H1 (cell line): ENCODE results near the gene TC2N. TPM values are rescaled to one million over a fixed set of nuclear protein-coding genes. Genes with fewer than 3 reads are reported as not detected.

Experiments used
- CTCF ChIA-PET: fragments of 300-600 bp; sonication (Branson Sonifier 250); formaldehyde crosslinking; loops from one replicate; lab custom pipeline; 2021; ENCODE audit not compliant: partially characterized antibody; lab: Charles Lee
- POLR2A ChIA-PET: fragments of 300-600 bp; sonication (Branson Sonifier 250); formaldehyde crosslinking; loops from one replicate; lab custom pipeline; 2021; ENCODE audit warnings: inconsistent platforms; ENCODE audit not compliant: partially characterized antibody; lab: Charles Lee
- DNase-seq, 2 experiments: peaks; one replicate each; pipeline versions ENCODE4 v3.0.0 to v3.0.0-alpha.2; 2010 to 2022; ENCODE audit warnings: low spot score in 2 of 2, low read depth in 1 of 2, mixed read lengths in 1 of 2
- FAIRE-seq: peaks from 2 replicates; lab custom pipeline; 2011; peaks lifted over from hg19 to GRCh38; lab: Jason Lieb, UNC
- H2AFZ ChIP-seq: 2 replicates; pipeline ENCODE4 v1.8.1; 2012; ENCODE audit warnings: low read length, inconsistent platforms
- H2AK5ac ChIP-seq: 2 replicates; pipeline ENCODE4 v1.6.1; 2013; ENCODE audit warnings: low read depth, low read length
- H2BK120ac ChIP-seq: replicated peaks from 2 replicates; pipeline ENCODE3; 2013; ENCODE audit warnings: low read depth, low read length, inconsistent platforms
- H2BK12ac ChIP-seq: 2 replicates; pipeline ENCODE4 v1.6.1; 2013; ENCODE audit warnings: low read depth, low read length
- H2BK15ac ChIP-seq: 2 replicates; pipeline ENCODE4 v1.6.1; 2013; ENCODE audit warnings: low read length
- H2BK20ac ChIP-seq: 2 replicates; pipeline ENCODE4 v1.6.1; 2013; ENCODE audit warnings: low read length
- H2BK5ac ChIP-seq: 2 replicates; pipeline ENCODE4 v1.6.1; 2013; ENCODE audit warnings: low read depth, low read length
- H3K14ac ChIP-seq: 2 replicates; pipeline ENCODE4 v1.6.1; 2013; ENCODE audit warnings: inconsistent platforms; ENCODE audit not compliant: insufficient read length
- H3K18ac ChIP-seq: 2 replicates; pipeline ENCODE4 v1.6.1; 2013; ENCODE audit warnings: low read length; ENCODE audit errors: extremely low read depth
- H3K23ac ChIP-seq: 2 replicates; pipeline ENCODE4 v1.6.1; 2013; ENCODE audit warnings: inconsistent platforms; ENCODE audit not compliant: insufficient read length
- H3K23me2 ChIP-seq: 2 replicates; pipeline ENCODE4 v1.6.1; 2013; ENCODE audit warnings: low read depth, low read length
- H3K27ac ChIP-seq: 2 replicates; pipeline ENCODE4 v1.6.1; 2011; ENCODE audit warnings: low read depth, low read length, inconsistent platforms
- H3K27me3 ChIP-seq, 4 experiments: replicated peaks in 1 of 4; 1 replicate in 1 of 4; 2 replicates in 3 of 4; pipeline versions ENCODE4 v1.6.1 to v1.8.1; 2011 to 2013; ENCODE audit warnings: low read length in 3 of 4, mild to moderate bottlenecking in 3 of 4, inconsistent platforms in 2 of 4, mixed read lengths in 2 of 4, moderate library complexity in 1 of 4; ENCODE audit not compliant: control insufficient read depth in 3 of 4, insufficient read depth in 3 of 4; ENCODE audit errors: extremely low read depth in 1 of 4
- H3K36me3 ChIP-seq, 4 experiments: 2 replicates each; pipeline versions ENCODE4 v1.6.1 to v1.8.1; 2011 to 2013; ENCODE audit warnings: mild to moderate bottlenecking in 4 of 4, low read length in 3 of 4, moderate library complexity in 2 of 4, control low read depth in 1 of 4, inconsistent platforms in 1 of 4; ENCODE audit not compliant: insufficient read depth in 4 of 4, control insufficient read depth in 2 of 4
- H3K4ac ChIP-seq: replicated peaks from 2 replicates; pipeline ENCODE3; 2013; ENCODE audit warnings: low read length, low read depth, mixed read lengths, inconsistent platforms; ENCODE audit not compliant: insufficient read length
- H3K4me1 ChIP-seq, 4 experiments: replicated peaks in 1 of 4; 1 replicate in 1 of 4; 2 replicates in 3 of 4; pipeline versions ENCODE4 v1.6.1 to v1.8.1; 2011 to 2013; ENCODE audit warnings: low read length in 3 of 4, inconsistent platforms in 2 of 4, mixed read lengths in 1 of 4; ENCODE audit not compliant: insufficient read depth in 4 of 4, control insufficient read depth in 3 of 4
- H3K4me2 ChIP-seq, 2 experiments: 2 replicates each; pipeline versions ENCODE4 v1.6.1 to v1.8.1; 2011 to 2013; ENCODE audit warnings: low read depth in 2 of 2, low read length in 2 of 2, control low read depth in 1 of 2, inconsistent platforms in 1 of 2, mild to moderate bottlenecking in 1 of 2; ENCODE audit not compliant: insufficient read depth in 1 of 2
- H3K4me3 ChIP-seq, 4 experiments: fragments of 200-600, 300-600 bp in 1 of 4; sonication (generic), shearing (Covaris generic), sonication (Bioruptor Twin) in 1 of 4; 2 replicates each; pipeline versions ENCODE4 v1.5.1 to v1.8.1; 2011 to 2016; ENCODE audit warnings: low read length in 4 of 4, low read depth in 3 of 4, control low read depth in 2 of 4, inconsistent platforms in 2 of 4, mild to moderate bottlenecking in 2 of 4, mixed read lengths in 1 of 4, moderate library complexity in 1 of 4; ENCODE audit not compliant: insufficient read depth in 2 of 4; ENCODE audit errors: extremely low read depth in 1 of 4
- H3K56ac ChIP-seq: replicated peaks from 2 replicates; pipeline ENCODE3; 2013; ENCODE audit warnings: low read depth, mild to moderate bottlenecking, mixed read lengths, low read length, inconsistent platforms; ENCODE audit not compliant: insufficient read length
- H3K79me1 ChIP-seq: 2 replicates; pipeline ENCODE4 v1.6.1; 2013; ENCODE audit warnings: low read depth, low read length, control low read depth
- H3K79me2 ChIP-seq, 2 experiments: 2 replicates each; pipeline versions ENCODE4 v1.6.1 to v1.8.1; 2012 to 2013; ENCODE audit warnings: low read length in 2 of 2, mild to moderate bottlenecking in 2 of 2, inconsistent platforms in 1 of 2; ENCODE audit not compliant: insufficient read depth in 2 of 2, control insufficient read depth in 1 of 2
- H3K9ac ChIP-seq, 4 experiments: replicated peaks in 1 of 4; 1 replicate in 1 of 4; 2 replicates in 3 of 4; pipeline versions ENCODE4 v1.6.1 to v1.8.1; 2011 to 2013; ENCODE audit warnings: low read depth in 3 of 4, low read length in 3 of 4, control low read depth in 2 of 4, mild to moderate bottlenecking in 2 of 4, moderate library complexity in 2 of 4, inconsistent platforms in 1 of 4; ENCODE audit errors: extremely low read depth in 1 of 4
- H3K9me3 ChIP-seq, 2 experiments: 2 replicates each; pipeline versions ENCODE4 v1.6.1 to v1.8.1; 2012 to 2013; ENCODE audit warnings: mild to moderate bottlenecking in 2 of 2, moderate library complexity in 2 of 2, control low read depth in 1 of 2, inconsistent platforms in 1 of 2, low read depth in 1 of 2, low read length in 1 of 2, mixed read lengths in 1 of 2; ENCODE audit not compliant: insufficient read depth in 2 of 2
- H4K20me1 ChIP-seq, 2 experiments: replicated peaks in 1 of 2; 2 replicates each; pipeline versions ENCODE3 to v1.8.1; 2011 to 2013; ENCODE audit warnings: inconsistent platforms in 2 of 2, low read length in 2 of 2, mild to moderate bottlenecking in 1 of 2; ENCODE audit not compliant: insufficient read depth in 2 of 2, control insufficient read depth in 1 of 2
- H4K5ac ChIP-seq: 2 replicates; pipeline ENCODE4 v1.6.1; 2013; ENCODE audit warnings: low read length, low read depth, mixed read lengths, inconsistent platforms; ENCODE audit not compliant: insufficient read length
- H4K8ac ChIP-seq: 2 replicates; pipeline ENCODE4 v1.8.0; 2013; ENCODE audit warnings: mild to moderate bottlenecking, moderate library complexity, low read length, inconsistent platforms; ENCODE audit not compliant: insufficient read depth; ENCODE audit errors: extremely low read depth
- H4K91ac ChIP-seq: replicated peaks from 2 replicates; pipeline ENCODE3; 2013; ENCODE audit warnings: low read length, mixed read lengths, inconsistent platforms; ENCODE audit not compliant: insufficient read length
- CBX5 ChIP-seq: fragments of 300-800, 300-1000 bp; sonication (generic); IDR thresholded peaks from 2 replicates; pipeline ENCODE4 v1.7.1; 2016; ENCODE audit warnings: antibody characterized with exemption, low read length, low read depth
- EGR1 ChIP-seq: IDR thresholded peaks from 2 replicates; pipeline ENCODE4 v1.6.1; 2011; ENCODE audit warnings: low read depth, low read length, borderline replicate concordance
- FOSL1 ChIP-seq: IDR thresholded peaks from 2 replicates; pipeline ENCODE4 v1.6.1; 2011; ENCODE audit warnings: mild to moderate bottlenecking, low read depth, low read length, moderate library complexity; ENCODE audit not compliant: insufficient read depth
- JUND ChIP-seq: IDR thresholded peaks from 2 replicates; pipeline ENCODE4 v1.6.1; 2011; ENCODE audit warnings: mild to moderate bottlenecking, improper control_type of control experiment, low read length
- MAFK ChIP-seq: IDR thresholded peaks from 2 replicates; pipeline ENCODE4 v1.6.1; 2012; ENCODE audit warnings: low read depth, mild to moderate bottlenecking, improper control_type of control experiment, low read length
- SIRT6 ChIP-seq: IDR thresholded peaks from one replicate; pipeline ENCODE4 v1.7.1; 2012; ENCODE audit warnings: low read length, inconsistent platforms
- SIX5 ChIP-seq: IDR thresholded peaks from 2 replicates; pipeline ENCODE4 v1.6.1; 2011; ENCODE audit warnings: mild to moderate bottlenecking, low read depth, low read length
- SP2 ChIP-seq: IDR thresholded peaks from 2 replicates; pipeline ENCODE4 v1.6.1; 2012; ENCODE audit warnings: mild to moderate bottlenecking, low read length, inconsistent platforms
- SP4 ChIP-seq: IDR thresholded peaks from 2 replicates; pipeline ENCODE4 v1.6.1; 2012; ENCODE audit warnings: low read length, inconsistent platforms
- TAF7 ChIP-seq: optimal IDR thresholded peaks from 2 replicates; pipeline ENCODE3; 2011; ENCODE audit warnings: low read depth, mild to moderate bottlenecking, inconsistent platforms, low read length, moderate library complexity, borderline replicate concordance
- WGBS, 2 experiments: shearing (Covaris generic) in 1 of 2; methylation state at CpG; one replicate each; pipeline versions ENCODE4 v1.1.6 to v1.1.7; 2013 to 2015; ENCODE audit warnings: low lambda C conversion rate in 2 of 2, mixed read lengths in 2 of 2, inconsistent platforms in 1 of 2, low coverage in 1 of 2, missing lambda C conversion rate in 1 of 2; ENCODE audit not compliant: insufficient replicate concordance in 2 of 2, insufficient coverage in 1 of 2, insufficient read length in 1 of 2; ENCODE audit errors: extremely low coverage in 1 of 2, missing lambda C conversion rate in 1 of 2; 5-methylcytosine and 5-hydroxymethylcytosine counted together
- polyA plus RNA-seq, 7 experiments: library from polyadenylated mRNA; depleted of rRNA in 3 of 7; stranded (reverse) in 5 of 7; unstranded in 2 of 7; fragments of >200 nt in 5 of 7; fragments of 200-250 nt in 2 of 7; gene quantifications; 1 replicate in 5 of 7; 2 replicates in 1 of 7; 4 replicates in 1 of 7; pipeline versions ENCODE4 v1.2.1 to v1.2.3, GENCODE V29; 2011 to 2013; ENCODE audit warnings: missing spikeins in 2 of 7, mixed read lengths in 2 of 7
- total RNA-seq: library from RNA; stranded (reverse); fragmentation: NEBNext Ultra II Directional; extraction: Animal tissue kit (Norgen Biotek cat#: 25700); gene quantifications from 2 replicates; pipeline ENCODE4 v1.2.1, GENCODE V29; 2021

The TC2N gene
- total and polyA plus RNA-seq, 2 of the 8 experiments (the other 6 are each of a cell fraction or from before 2014, with no cell fraction given) = 9.7 to 36.2 TPM

DNA sequence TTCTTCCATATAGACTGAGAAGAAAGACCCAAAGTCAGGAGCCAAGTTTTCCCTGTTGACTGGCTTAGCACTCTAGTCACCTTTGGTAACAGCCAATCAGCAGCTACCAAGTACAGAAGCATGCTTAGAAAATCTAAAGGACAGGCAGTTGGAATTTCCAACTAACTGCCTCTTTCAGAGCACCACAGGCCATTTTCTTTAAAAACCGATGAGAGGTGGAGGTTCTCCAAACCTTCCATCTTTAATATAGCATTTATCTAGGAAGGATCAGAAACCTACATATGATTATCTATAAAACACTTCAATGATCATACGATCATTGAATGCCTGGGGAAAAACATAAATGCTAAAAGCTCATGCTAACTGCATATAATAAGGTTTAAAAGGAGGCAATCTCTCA lies 135.3 kb downstream of the TC2N start, which contains the start of gene CATSPERB:
Gene CATSPERB (minus strand): TSS at position 101 of the 400 bp plus-strand sequence. CDS start 2,607 bp downstream, outside the sequence.
- H3K79me2 ChIP-seq = no peaks in the 10 kb centered on the region
- TF ChIP-seq SIX5 (no peak), TAF7 (no peak), EGR1 (no peak), SIRT6 (no peak), JUND (no peak), MAFK (no peak), CBX5 (no peak), SP4 (no peak), SP2 (no peak), FOSL1 (no peak)
- no peak within 1 kb of the TSS for H2BK20ac ChIP-seq
- no peak within 1 kb of the TSS for H2BK15ac ChIP-seq
- peaks cover 0 to 3% of the 10 kb centered on the region in 2 experiments for H4K20me1 ChIP-seq
- no peak within 1 kb of the TSS for H3K14ac ChIP-seq
- H3K4me3 ChIP-seq = no peak within 1 kb of the TSS
- H2AK5ac ChIP-seq = no peak within 1 kb of the TSS
- H3K56ac ChIP-seq = no peak within 1 kb of the TSS
- no peak within 1 kb of the TSS for H3K23ac ChIP-seq
- H2BK12ac ChIP-seq = no peak within 1 kb of the TSS
- no peak within 1 kb of the TSS for H3K27ac ChIP-seq
- no peak for FAIRE-seq
- no peak within 1 kb of the TSS for H3K18ac ChIP-seq
- no peaks in the 10 kb centered on the region for H3K23me2 ChIP-seq
- no peak within 1 kb of the TSS for H4K91ac ChIP-seq
- H4K8ac ChIP-seq = no peak within 1 kb of the TSS
- no peak within 1 kb of the TSS for H2BK5ac ChIP-seq
- no peaks in the 10 kb centered on the region for H3K36me3 ChIP-seq
- ChIA-PET CTCF (interaction anchor here (0.8 to 1.4 kb wide), 4 partner anchors 15 to 179 kb away, joined by 3 to 5 read pairs (median 4); no protein-coding TSS in a partner anchor), POLR2A (no interaction called here)
- H3K9ac ChIP-seq = no peak within 1 kb of the TSS
- no peaks in the 10 kb centered on the region for H3K9me3 ChIP-seq
- no peak within 1 kb of the TSS for H2AFZ ChIP-seq
- H3K79me1 ChIP-seq = no peaks in the 10 kb centered on the region
- 100% methylated on average over 2 of the region's 2 CpGs; no CpG with 5 or more reads in 1 of the 2 experiments for whole genome bisulfite sequencing, 2 experiments
- H4K5ac ChIP-seq = no peak within 1 kb of the TSS
- H2BK120ac ChIP-seq = no peak within 1 kb of the TSS
- H3K4me2 ChIP-seq = no peak within 1 kb of the TSS
- no peak for DNase-seq
- no peaks in the 10 kb centered on the region for H3K27me3 ChIP-seq
- no peak within 1 kb of the TSS for H3K4ac ChIP-seq
- H3K4me1 ChIP-seq = no peaks in the 10 kb centered on the region
